Measurements from ENCODE around the gene BMPR1B.

BMPR1B gene

DNA sequence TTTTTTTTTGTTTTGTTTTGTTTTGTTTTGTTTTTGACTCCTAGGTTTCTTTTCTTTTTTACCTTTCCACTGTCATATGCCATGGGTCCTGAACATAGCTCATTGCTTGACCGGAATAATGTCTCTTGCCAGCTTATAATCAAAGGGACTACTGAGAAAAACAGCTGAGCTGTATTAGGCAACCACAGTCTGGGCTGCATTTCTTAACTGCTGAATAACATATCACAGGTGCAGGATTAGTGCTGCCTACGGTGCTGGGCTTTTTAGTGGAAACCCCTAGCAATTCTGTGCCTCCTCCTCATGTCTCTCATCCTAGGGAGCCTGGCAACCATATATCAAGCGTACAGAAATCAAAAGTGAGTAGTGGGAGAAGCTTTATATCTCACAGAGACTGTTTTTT lies 333.5 kb downstream of the BMPR1B start:
- no peak overlapping the region for H3K27ac ChIP-seq (ENCODE audit: poor library complexity, severe bottlenecking)
- TF ChIP-seq, protein P1, sequence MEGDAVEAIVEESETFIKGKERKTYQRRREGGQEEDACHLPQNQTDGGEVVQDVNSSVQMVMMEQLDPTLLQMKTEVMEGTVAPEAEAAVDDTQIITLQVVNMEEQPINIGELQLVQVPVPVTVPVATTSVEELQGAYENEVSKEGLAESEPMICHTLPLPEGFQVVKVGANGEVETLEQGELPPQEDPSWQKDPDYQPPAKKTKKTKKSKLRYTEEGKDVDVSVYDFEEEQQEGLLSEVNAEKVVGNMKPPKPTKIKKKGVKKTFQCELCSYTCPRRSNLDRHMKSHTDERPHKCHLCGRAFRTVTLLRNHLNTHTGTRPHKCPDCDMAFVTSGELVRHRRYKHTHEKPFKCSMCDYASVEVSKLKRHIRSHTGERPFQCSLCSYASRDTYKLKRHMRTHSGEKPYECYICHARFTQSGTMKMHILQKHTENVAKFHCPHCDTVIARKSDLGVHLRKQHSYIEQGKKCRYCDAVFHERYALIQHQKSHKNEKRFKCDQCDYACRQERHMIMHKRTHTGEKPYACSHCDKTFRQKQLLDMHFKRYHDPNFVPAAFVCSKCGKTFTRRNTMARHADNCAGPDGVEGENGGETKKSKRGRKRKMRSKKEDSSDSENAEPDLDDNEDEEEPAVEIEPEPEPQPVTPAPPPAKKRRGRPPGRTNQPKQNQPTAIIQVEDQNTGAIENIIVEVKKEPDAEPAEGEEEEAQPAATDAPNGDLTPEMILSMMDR (IDR thresholded peaks at IDR 0.05; ENCODE audit: poor library complexity, severe bottlenecking) = no peak
- DNase-seq (ENCODE audit: low spot score) = no peak
- H3K9me3 ChIP-seq (ENCODE audit: severe bottlenecking) = no peaks in the 10 kb centered on the region
- no peak overlapping the region for H3K4me3 ChIP-seq (ENCODE audit: severe bottlenecking)
- no peaks in the 10 kb centered on the region for H3K27me3 ChIP-seq (ENCODE audit: insufficient read depth, poor library complexity, severe bottlenecking)
- H3K4me1 ChIP-seq (ENCODE audit: insufficient read depth, poor library complexity, severe bottlenecking) = peaks cover 17% of the 10 kb centered on the region
- H3K36me3 ChIP-seq (ENCODE audit: low read depth) = no peaks in the 10 kb centered on the region
- ATAC-seq (ENCODE audit: low read depth) = no peak

DNA sequence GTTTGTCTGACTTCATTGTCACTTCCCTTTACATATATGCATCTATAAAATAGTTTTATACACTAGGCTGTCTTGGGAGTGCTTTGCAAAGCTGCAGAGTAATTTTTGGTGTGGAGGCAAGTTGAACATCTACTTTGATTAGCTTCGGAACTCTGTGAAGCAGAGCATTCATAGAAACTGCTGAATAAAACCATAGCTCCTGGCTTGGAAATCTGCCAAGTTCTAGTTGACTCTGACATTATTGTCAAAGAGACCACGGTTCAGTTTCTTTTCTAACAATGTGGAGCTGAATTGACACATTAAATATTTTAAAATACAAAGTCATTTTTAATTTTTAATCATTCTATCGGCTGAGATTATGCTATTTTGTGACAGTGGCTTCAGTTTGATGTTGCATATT lies 335.0 kb downstream of the BMPR1B start:
- H3K27ac ChIP-seq (ENCODE audit: poor library complexity, severe bottlenecking) = no peak overlapping the region

DNA sequence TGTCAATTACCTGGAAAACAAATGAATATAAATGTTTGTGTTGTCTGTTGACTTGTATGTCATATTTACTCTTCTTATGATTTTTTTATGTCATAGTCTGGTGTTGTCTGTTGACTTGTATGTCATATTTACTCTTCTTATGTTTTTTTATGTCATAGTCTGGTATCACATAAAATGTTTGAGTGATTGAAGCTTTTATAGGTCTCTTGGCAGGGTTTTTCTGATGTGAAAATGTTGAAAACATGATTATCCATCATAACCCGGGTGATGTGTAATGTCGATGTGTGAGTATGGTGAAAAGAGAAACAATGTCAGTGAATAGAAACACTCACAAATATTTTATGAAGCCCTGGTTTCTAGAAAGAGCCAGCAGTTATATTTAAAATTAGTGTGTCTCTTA lies 335.7 kb downstream of the BMPR1B start:
- ATAC-seq (ENCODE audit: low read depth) (no peak), DNase-seq (ENCODE audit: low spot score) (no peak)
- TF ChIP-seq, protein P1 (IDR thresholded peaks at IDR 0.05; ENCODE audit: poor library complexity, severe bottlenecking) = no peak
- Histone ChIP-seq H3K27me3 (ENCODE audit: insufficient read depth, poor library complexity, severe bottlenecking) (no peaks in the 10 kb centered on the region), H3K9me3 (ENCODE audit: severe bottlenecking) (no peaks in the 10 kb centered on the region), H3K27ac (ENCODE audit: poor library complexity, severe bottlenecking) (no peak overlapping the region), H3K36me3 (ENCODE audit: low read depth) (no peaks in the 10 kb centered on the region), H3K4me3 (ENCODE audit: severe bottlenecking) (no peak overlapping the region), H3K4me1 (ENCODE audit: insufficient read depth, poor library complexity, severe bottlenecking) (no peaks in the 10 kb centered on the region)

More for the DNA sequence above, 335.0 kb downstream of the BMPR1B start:
- TF ChIP-seq, protein P1 (IDR thresholded peaks at IDR 0.05; ENCODE audit: poor library complexity, severe bottlenecking) = no peak
- H3K4me3 ChIP-seq (ENCODE audit: severe bottlenecking) = no peak overlapping the region
- DNase-seq (ENCODE audit: low spot score) (no peak), ATAC-seq (ENCODE audit: low read depth) (no peak)
- H3K9me3 ChIP-seq (ENCODE audit: severe bottlenecking) = no peaks in the 10 kb centered on the region
- H3K36me3 ChIP-seq (ENCODE audit: low read depth) = no peaks in the 10 kb centered on the region
- H3K27me3 ChIP-seq (ENCODE audit: insufficient read depth, poor library complexity, severe bottlenecking) = no peaks in the 10 kb centered on the region
- peaks cover 6% of the 10 kb centered on the region for H3K4me1 ChIP-seq (ENCODE audit: insufficient read depth, poor library complexity, severe bottlenecking)

DNA sequence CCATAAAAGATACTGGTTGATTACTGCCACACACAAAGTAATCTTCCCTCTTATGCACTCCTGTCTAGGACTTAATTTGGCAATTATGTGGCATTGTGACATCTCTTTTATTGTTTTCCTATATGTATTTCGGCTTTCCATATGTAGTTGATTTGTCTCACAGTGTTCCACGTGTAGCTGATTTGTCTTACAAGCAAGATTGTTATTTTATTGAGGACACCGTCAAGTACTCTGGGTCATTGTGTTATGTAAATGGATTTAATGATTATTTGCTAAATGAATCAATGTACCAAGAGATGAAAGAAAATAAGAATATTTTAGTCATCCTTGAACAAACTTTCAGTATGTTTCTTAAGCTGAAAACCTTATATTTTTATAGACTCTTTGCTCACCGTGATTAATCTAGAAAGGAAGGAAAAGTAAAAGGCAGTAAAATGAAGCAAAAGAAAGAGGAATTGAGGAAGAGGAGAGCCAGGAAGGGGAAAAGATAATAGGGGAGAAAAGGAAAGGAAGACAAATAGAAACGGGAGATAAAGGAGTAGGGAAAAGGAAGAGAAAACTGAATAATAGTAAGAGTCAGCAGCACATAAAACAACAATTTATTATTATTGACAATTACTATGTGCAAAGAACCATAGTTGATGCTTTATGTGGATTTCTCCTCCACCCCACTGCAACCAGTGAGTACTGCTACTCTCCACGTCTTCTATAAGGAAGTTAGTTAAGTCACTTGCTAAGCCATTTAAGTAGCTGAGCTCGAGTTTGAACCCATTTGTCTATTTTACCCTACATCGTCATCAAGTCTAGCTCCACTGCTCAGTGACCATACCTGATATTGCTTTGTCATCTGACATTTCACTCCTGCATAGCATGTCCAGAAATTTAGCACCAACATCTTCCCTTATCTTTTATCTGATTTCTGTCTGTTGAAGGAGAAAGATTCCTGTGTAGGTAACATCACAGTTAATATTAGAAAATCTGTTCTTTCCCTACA lies 336.5 kb downstream of the BMPR1B start:
- TF ChIP-seq, protein P1 (IDR thresholded peaks at IDR 0.05; ENCODE audit: poor library complexity, severe bottlenecking) = no peak
- Histone ChIP-seq H3K27ac (ENCODE audit: poor library complexity, severe bottlenecking) (no peak overlapping the region), H3K9me3 (ENCODE audit: severe bottlenecking) (no peaks in the 10 kb centered on the region), H3K27me3 (ENCODE audit: insufficient read depth, poor library complexity, severe bottlenecking) (no peaks in the 10 kb centered on the region), H3K36me3 (ENCODE audit: low read depth) (no peaks in the 10 kb centered on the region), H3K4me3 (ENCODE audit: severe bottlenecking) (no peak overlapping the region), H3K4me1 (ENCODE audit: insufficient read depth, poor library complexity, severe bottlenecking) (no peaks in the 10 kb centered on the region)
- DNase-seq (ENCODE audit: low spot score) (no peak), ATAC-seq (ENCODE audit: low read depth) (no peak)
